Left hindlimb (tissue), 1 donor: ENCODE data around the gene NPIPA3.
"Not testable (repeated sequence)": the region's sequence is repeated elsewhere in the genome, so short reads cannot be mapped to it uniquely, and the experiment has no call there.

ENCODE experiments used
- DNase-seq: peaks from one replicate; pipeline ENCODE4 v3.0.0-alpha.2; 2018

NPIPA3 gene

GRCh38 chr16:14703156-14704011 lies at the start of gene NPIPA3:
Gene NPIPA3 (plus strand): TSS chr16:14703411. CDS start chr16:14708944, 5,533 bp downstream.
- not testable (repeated sequence) for DNase-seq

GRCh38 chr16:14658063-14658462 lies 45.1 kb upstream of the NPIPA3 start:
- no peak for DNase-seq

- DNase-seq: no peak
These were observed 35.6 kb upstream of the NPIPA3 start for GRCh38 chr16:14667347-14668266.

- DNase-seq: no peak
These were observed 34.5 kb upstream of the NPIPA3 start for GRCh38 chr16:14668556-14669223.

- DNase-seq: no peak
These were observed 33.4 kb upstream of the NPIPA3 start for GRCh38 chr16:14669776-14670175.

- no peak for DNase-seq
These were observed 30.7 kb upstream of the NPIPA3 start for GRCh38 chr16:14672403-14672971.

GRCh38 chr16:14676633-14677032 lies 26.6 kb upstream of the NPIPA3 start:
- DNase-seq: no peak

GRCh38 chr16:14677627-14678026 lies 25.6 kb upstream of the NPIPA3 start:
- DNase-seq: no peak

- DNase-seq: no peak
These were observed 24.3 kb upstream of the NPIPA3 start for GRCh38 chr16:14678748-14679497.

- DNase-seq: not testable (repeated sequence)
These were observed 22.8 kb upstream of the NPIPA3 start for GRCh38 chr16:14680396-14680795.

- no peak for DNase-seq
These were observed 22.1 kb upstream of the NPIPA3 start for GRCh38 chr16:14681115-14681514.

- no peak for DNase-seq
These were observed 21.1 kb upstream of the NPIPA3 start for GRCh38 chr16:14682121-14682520.

GRCh38 chr16:14685870-14686793 lies 17.1 kb upstream of the NPIPA3 start:
- DNase-seq: not testable (repeated sequence)

GRCh38 chr16:14694129-14694528 lies 9.1 kb upstream of the NPIPA3 start, which contains the start of gene PLA2G10:
Gene PLA2G10 (minus strand): TSS chr16:14694308. CDS start chr16:14694229, 79 bp downstream.
- not testable (repeated sequence) for DNase-seq

GRCh38 chr16:14701859-14702258 lies 1.4 kb upstream of the NPIPA3 start:
- not testable (repeated sequence) for DNase-seq

GRCh38 chr16:14702672-14703071 lies 539 bp upstream of the NPIPA3 start:
- DNase-seq: not testable (repeated sequence)

GRCh38 chr16:14733233-14733632 lies 30.0 kb downstream of the NPIPA3 start:
- not testable (repeated sequence) for DNase-seq

GRCh38 chr16:14740832-14741385 lies 37.7 kb downstream of the NPIPA3 start:
- not testable (repeated sequence) for DNase-seq

- not testable (repeated sequence) for DNase-seq
These were observed 38.6 kb downstream of the NPIPA3 start for GRCh38 chr16:14741794-14742193.
